Caco-2 (cell line): ENCODE results near the gene HERC4. TPM values are rescaled to one million over a fixed set of nuclear protein-coding genes. Genes with fewer than 3 reads are reported as not detected.

ENCODE experiments used
- BruUV-seq: library from RNA; stranded (reverse); fragments of 400-500 nt; replicated peaks from 2 replicates; lab custom pipeline; 2021; lab: Mats Ljungman, UMichigan
- CTCF ChIA-PET: fragments of 300-600 bp; sonication (Branson Sonifier 250); formaldehyde crosslinking; loops from one replicate; lab custom pipeline; 2022; ENCODE audit warnings: antibody characterized with exemption; lab: Charles Lee
- POLR2A ChIA-PET: fragments of 300-600 bp; sonication (Branson Sonifier 250); formaldehyde crosslinking; loops from one replicate; lab custom pipeline; 2022; ENCODE audit warnings: antibody characterized with exemption; lab: Charles Lee
- DNase-seq, 2 experiments: peaks; one replicate each; pipeline versions ENCODE4 v3.0.0 to v3.0.0-alpha.2; 2020 to 2022
- H3K27me3 ChIP-seq: replicated peaks from 2 replicates; pipeline ENCODE4 v1.6.0; 2011; ENCODE audit warnings: low read length; ENCODE audit not compliant: control insufficient read depth, insufficient read depth
- H3K36me3 ChIP-seq: 2 replicates; pipeline ENCODE4 v1.5.1; 2011; ENCODE audit warnings: low read length; ENCODE audit not compliant: control insufficient read depth, insufficient read depth
- H3K4me1 ChIP-seq: fragments of 250-450 bp; sonication (Bioruptor Pico); 2 replicates; pipeline ENCODE4 v1.5.1; 2020; ENCODE audit warnings: mild to moderate bottlenecking
- H3K4me3 ChIP-seq: 2 replicates; pipeline ENCODE4 v1.5.1; 2011; ENCODE audit warnings: low read depth, mild to moderate bottlenecking, control low read depth, low read length
- H3K9me3 ChIP-seq: fragments of 250-450 bp; sonication (Bioruptor Pico); 2 replicates; pipeline ENCODE4 v1.5.1; 2020; ENCODE audit warnings: mild to moderate bottlenecking, moderate library complexity
- H3K27ac Mint-ChIP-seq: one replicate; pipeline ENCODE4 v1.8.0; 2022; ENCODE audit warnings: mixed read lengths; ENCODE audit not compliant: unreplicated experiment
- H3K27me3 Mint-ChIP-seq: one replicate; pipeline ENCODE4 v1.8.0; 2022; ENCODE audit warnings: mixed read lengths; ENCODE audit not compliant: insufficient read depth, unreplicated experiment
- H3K36me3 Mint-ChIP-seq: one replicate; pipeline ENCODE4 v1.8.0; 2022; ENCODE audit warnings: mild to moderate bottlenecking, mixed read lengths; ENCODE audit not compliant: insufficient read depth, unreplicated experiment
- H3K4me1 Mint-ChIP-seq: one replicate; pipeline ENCODE4 v1.8.0; 2022; ENCODE audit warnings: low read depth, mixed read lengths; ENCODE audit not compliant: unreplicated experiment
- H3K4me3 Mint-ChIP-seq: one replicate; pipeline ENCODE4 v1.8.0; 2022; ENCODE audit warnings: mild to moderate bottlenecking, moderate library complexity, mixed read lengths; ENCODE audit not compliant: unreplicated experiment
- H3K9me3 Mint-ChIP-seq: one replicate; pipeline ENCODE4 v1.8.0; 2022; ENCODE audit warnings: mixed read lengths; ENCODE audit not compliant: unreplicated experiment
- CTCF ChIP-seq, 2 experiments: fragments of 200-600 bp in 1 of 2; IDR thresholded peaks; 1 replicate in 1 of 2; 2 replicates in 1 of 2; pipeline versions ENCODE4 v1.5.1 to v1.8.0; 2011 to 2022; ENCODE audit warnings: antibody characterized with exemption in 1 of 2, control low read depth in 1 of 2, inconsistent platforms in 1 of 2, low read depth in 1 of 2, low read length in 1 of 2, mild to moderate bottlenecking in 1 of 2, moderate library complexity in 1 of 2; ENCODE audit not compliant: insufficient read depth in 1 of 2, severe bottlenecking in 1 of 2, unreplicated experiment in 1 of 2
- intact Hi-C: fragments of 100-400 bp; cut with micrococcal nuclease; formaldehyde crosslinking; loops from one replicate; pipeline ENCODE4 v1.10.0; 2022; ENCODE audit not compliant: unreplicated experiment
- total RNA-seq: library from RNA; stranded (reverse); gene quantifications from 2 replicates; pipeline ENCODE4 v1.2.3, GENCODE V29; 2022

Gene HERC4
- total RNA-seq, 1 experiment from 2014 or later: 59.4 TPM

GRCh38 chr10:68087685-68088401 is 12.8 kb upstream of the HERC4 start:
- TF ChIP-seq CTCF (IDR thresholded peaks at IDR 0.05; ENCODE audit: insufficient read depth in 1 of 2, low read depth in 1 of 2, low read length in 1 of 2, severe bottlenecking in 1 of 2, unreplicated experiment in 1 of 2): no peak
- H3K36me3 ChIP-seq: no peaks in the 10 kb centered on the region
- ChIA-PET POLR2A (interaction anchor here (0.6 kb wide), 1 partner anchor 27 kb away, joined by 3 read pairs; no protein-coding TSS in a partner anchor), CTCF (interaction anchor here (1.0 kb wide), 1 partner anchor 38 kb away, joined by 3 read pairs; no protein-coding TSS in a partner anchor)
- no peaks in the 10 kb centered on the region for H3K9me3 ChIP-seq
- no peaks in the 10 kb centered on the region for H3K27me3 ChIP-seq
- no peak overlapping the region for H3K4me3 Mint-ChIP-seq
- no peak for DNase-seq
- peaks cover 10% of the 10 kb centered on the region for H3K4me1 ChIP-seq
- no peaks in the 10 kb centered on the region for H3K36me3 Mint-ChIP-seq
- peak overlapping the region; percentile 26 for H3K27ac Mint-ChIP-seq
- no peaks in the 10 kb centered on the region for H3K9me3 Mint-ChIP-seq
- H3K4me1 Mint-ChIP-seq: peaks cover 19% of the 10 kb centered on the region
- H3K27me3 Mint-ChIP-seq: peaks cover under 1% of the 10 kb centered on the region
- intact Hi-C loops: no loop called here
- BruUV-seq: no TSS peak
- H3K4me3 ChIP-seq: no peak overlapping the region

- Mint-ChIP-seq H3K27ac (peak overlapping the region; percentile 26), H3K4me1 (peaks cover 19% of the 10 kb centered on the region), H3K9me3 (no peaks in the 10 kb centered on the region), H3K27me3 (peaks cover 3% of the 10 kb centered on the region), H3K36me3 (no peaks in the 10 kb centered on the region), H3K4me3 (no peak overlapping the region)
- no peaks in the 10 kb centered on the region for H3K36me3 ChIP-seq
- H3K27me3 ChIP-seq: no peaks in the 10 kb centered on the region
- no TSS peak for BruUV-seq
- H3K4me3 ChIP-seq: no peak overlapping the region
- H3K9me3 ChIP-seq: no peaks in the 10 kb centered on the region
- ChIA-PET POLR2A (interaction anchor here (0.6 kb wide), 1 partner anchor 27 kb away, joined by 3 read pairs; no protein-coding TSS in a partner anchor), CTCF (interaction anchor here (1.0 kb wide), 1 partner anchor 39 kb away, joined by 3 read pairs; no protein-coding TSS in a partner anchor)
- TF ChIP-seq CTCF (IDR thresholded peaks at IDR 0.05; ENCODE audit: insufficient read depth in 1 of 2, low read depth in 1 of 2, low read length in 1 of 2, severe bottlenecking in 1 of 2, unreplicated experiment in 1 of 2): no peak
- no peak for DNase-seq
- intact Hi-C loops: no loop called here
- peaks cover 10% of the 10 kb centered on the region for H3K4me1 ChIP-seq
Observed at GRCh38 chr10:68086910-68087684, 12.0 kb upstream of the HERC4 start.

GRCh38 chr10:68086011-68086410 is 10.9 kb upstream of the HERC4 start:
- H3K4me3 Mint-ChIP-seq: no peak overlapping the region
- H3K27me3 Mint-ChIP-seq: peaks cover 3% of the 10 kb centered on the region
- Histone ChIP-seq H3K4me1 (peaks cover 13% of the 10 kb centered on the region), H3K36me3 (no peaks in the 10 kb centered on the region), H3K27me3 (no peaks in the 10 kb centered on the region), H3K4me3 (no peak overlapping the region), H3K9me3 (no peaks in the 10 kb centered on the region)
- H3K36me3 Mint-ChIP-seq: no peaks in the 10 kb centered on the region
- no peak for TF ChIP-seq CTCF (IDR thresholded peaks at IDR 0.05; ENCODE audit: insufficient read depth in 1 of 2, low read depth in 1 of 2, low read length in 1 of 2, severe bottlenecking in 1 of 2, unreplicated experiment in 1 of 2)
- BruUV-seq: no TSS peak
- H3K4me1 Mint-ChIP-seq: peaks cover 19% of the 10 kb centered on the region
- CTCF ChIA-PET: no interaction called here
- H3K9me3 Mint-ChIP-seq: no peaks in the 10 kb centered on the region
- intact Hi-C loops: no loop called here
- POLR2A ChIA-PET: no interaction called here
- DNase-seq: no peak
- H3K27ac Mint-ChIP-seq: no peak overlapping the region
